GM19025 (cell line): ENCODE results near the gene MEN1.
A peak's percentile ranks its signal among the peaks of the same experiment; 100 is the strongest.

ENCODE experiments used
- ATAC-seq: cut with Tn5 transposase; IDR thresholded peaks from one replicate; pipeline ENCODE4 v1.9.1; 2021; ENCODE audit warnings: mild to moderate bottlenecking, low read depth, moderate library complexity; ENCODE audit not compliant: unreplicated experiment

The MEN1 gene

GRCh38 chr11:64810271-64810890 is at the start of gene MEN1:
TSS of gene MEN1 (minus strand) at chr11:64810551. CDS start at chr11:64810109, 442 bp downstream.
- peak; percentile 64 for ATAC-seq

GRCh38 chr11:64859542-64860414 is 49.4 kb upstream of the MEN1 start:
- peak; percentile 70 for ATAC-seq

DNA sequence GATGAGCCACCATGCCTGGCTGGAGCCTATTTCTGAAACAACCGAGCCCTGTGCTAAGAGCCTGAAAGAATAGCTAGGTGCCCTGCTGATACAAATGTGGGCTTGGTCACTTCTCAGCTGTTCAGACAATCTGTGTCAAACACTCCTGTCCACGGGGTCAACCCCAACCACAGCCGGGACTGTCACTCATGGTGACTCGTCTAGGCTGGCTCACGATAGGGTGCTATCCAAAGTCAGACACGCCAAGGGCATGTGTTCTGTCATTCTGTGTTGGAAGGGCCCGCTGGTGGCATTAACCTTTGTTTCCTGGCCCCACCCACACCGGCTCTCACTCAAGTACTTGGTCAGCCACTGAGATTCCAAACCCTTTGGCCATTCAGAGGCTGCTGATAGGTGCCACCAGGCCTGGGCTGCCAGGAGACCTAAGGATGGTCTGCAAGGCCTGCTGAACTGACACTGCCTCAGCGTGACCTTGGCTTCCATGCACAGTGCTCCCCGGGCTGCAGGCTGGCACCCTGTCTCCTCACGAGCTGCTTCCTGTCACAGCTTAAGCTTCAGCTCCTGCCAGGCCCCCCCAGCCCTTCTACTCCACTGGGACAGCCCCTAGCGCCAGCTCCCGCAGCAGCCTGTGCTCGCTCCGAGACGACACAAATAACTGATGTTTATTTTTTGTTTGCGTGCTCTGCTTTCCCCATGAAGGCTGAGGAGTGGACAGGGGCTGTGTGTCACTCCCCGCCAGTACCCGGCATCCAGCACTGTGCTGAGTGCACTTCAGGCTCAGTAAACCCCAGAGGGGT is 48.3 kb upstream of the MEN1 start:
- no peak for ATAC-seq

GRCh38 chr11:64857485-64857884 is 47.1 kb upstream of the MEN1 start:
- no peak for ATAC-seq

- no peak for ATAC-seq
Measured at GRCh38 chr11:64856382-64857227, 46.3 kb upstream of the MEN1 start.

DNA sequence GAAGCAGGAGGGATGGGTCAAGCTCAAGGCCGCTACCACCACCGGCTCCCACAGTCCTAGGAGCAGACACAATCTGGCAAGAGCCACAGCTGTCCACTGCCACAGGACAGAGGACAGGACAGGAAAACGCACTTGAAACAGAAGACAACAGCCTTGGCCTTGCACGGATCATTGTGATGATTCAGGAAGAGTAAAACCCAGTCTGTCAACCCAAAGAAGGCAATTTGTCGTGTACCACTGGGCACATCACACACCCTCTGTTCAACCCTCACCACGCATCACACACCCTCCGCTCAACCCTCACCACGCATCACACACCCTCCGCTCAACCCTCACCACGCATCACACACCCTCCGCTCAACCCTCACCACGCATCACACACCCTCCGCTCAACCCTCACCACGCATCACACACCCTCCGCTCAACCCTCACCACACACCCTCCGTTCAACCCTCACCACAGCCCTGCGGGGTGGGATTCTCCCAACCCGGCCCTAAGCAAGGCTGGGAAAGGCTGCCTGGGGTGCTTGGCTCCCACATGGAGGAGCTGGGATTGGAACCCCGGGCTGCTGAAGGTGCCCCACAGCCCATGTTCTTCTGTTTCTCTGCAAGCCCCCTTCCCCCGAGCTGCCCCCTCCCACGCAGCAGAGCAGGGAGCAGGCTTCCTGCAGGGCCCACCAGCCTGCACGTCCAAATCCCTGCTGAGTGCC is 45.4 kb upstream of the MEN1 start:
- ATAC-seq: no peak

DNA sequence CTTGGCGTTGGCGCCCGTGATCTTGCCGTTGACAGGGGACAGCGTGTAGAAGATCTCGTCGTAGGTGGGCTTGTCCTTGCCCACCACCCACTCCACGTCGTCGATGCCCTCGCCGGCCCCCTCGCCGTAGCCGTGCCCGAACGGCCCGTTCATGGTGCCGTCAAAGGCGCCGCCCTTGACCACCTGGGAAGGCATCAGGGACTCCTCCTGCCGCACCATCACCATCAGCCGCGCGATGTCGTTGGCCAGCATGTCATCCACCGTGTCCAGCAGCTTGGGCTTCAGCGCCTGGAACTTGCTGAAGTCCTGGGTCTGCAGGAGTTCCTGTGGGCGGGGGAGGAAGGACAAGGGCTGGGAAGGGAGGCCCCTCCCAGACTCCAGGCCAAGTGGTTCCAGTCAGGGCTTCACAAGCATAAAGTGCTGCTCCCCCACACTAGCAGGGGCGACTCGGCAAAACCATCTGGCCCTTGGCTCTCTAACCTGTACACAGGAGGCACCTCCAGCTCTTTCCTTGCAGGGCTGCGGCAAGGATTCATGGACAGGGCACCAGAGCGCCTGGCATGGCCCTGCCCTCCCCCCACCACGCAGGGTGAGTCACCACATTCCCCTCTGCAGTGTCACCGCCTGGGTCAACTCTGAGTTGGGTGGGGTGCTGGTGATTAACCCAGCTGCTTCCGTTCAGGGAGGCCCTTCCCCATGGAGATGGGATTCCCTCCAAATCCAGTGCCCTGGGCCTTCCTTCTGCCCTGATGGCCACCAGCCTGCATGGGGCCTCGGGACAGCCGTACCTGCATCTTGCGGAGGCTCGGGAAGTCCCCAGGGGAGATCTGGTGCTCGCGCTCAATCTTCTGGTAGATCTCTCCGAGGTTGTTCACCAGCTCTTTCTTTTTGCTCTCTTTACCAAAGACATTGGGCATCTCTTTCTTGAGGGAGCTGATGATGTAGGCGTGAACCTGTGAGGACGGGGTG is 44.5 kb upstream of the MEN1 start:
- ATAC-seq: no peak

GRCh38 chr11:64854157-64854533 is 43.8 kb upstream of the MEN1 start:
- ATAC-seq: no peak

DNA sequence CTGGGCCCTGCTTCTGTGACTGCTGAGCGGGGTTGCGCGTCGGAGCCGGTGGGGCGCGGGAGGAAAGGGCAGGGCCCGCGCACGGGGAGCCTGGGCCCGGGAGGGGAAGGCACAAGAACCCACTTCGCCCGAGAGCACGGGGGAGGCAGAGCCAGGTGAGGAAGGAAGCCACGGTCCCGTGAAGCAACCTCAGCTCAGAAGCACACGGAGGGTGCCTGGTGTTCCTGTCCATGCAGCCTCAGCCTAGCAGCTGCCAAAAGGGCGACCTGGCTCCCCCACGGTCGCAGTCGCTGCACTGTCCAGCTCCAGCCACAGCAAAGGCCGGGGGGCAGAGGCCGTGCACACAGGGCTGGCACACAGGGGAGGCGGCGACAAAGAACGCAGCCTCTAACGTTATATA is 43.4 kb upstream of the MEN1 start:
- no peak for ATAC-seq

GRCh38 chr11:64852804-64853509 is 42.6 kb upstream of the MEN1 start:
- ATAC-seq: no peak

- ATAC-seq: no peak
Measured at GRCh38 chr11:64851831-64852351, 41.5 kb upstream of the MEN1 start.

DNA sequence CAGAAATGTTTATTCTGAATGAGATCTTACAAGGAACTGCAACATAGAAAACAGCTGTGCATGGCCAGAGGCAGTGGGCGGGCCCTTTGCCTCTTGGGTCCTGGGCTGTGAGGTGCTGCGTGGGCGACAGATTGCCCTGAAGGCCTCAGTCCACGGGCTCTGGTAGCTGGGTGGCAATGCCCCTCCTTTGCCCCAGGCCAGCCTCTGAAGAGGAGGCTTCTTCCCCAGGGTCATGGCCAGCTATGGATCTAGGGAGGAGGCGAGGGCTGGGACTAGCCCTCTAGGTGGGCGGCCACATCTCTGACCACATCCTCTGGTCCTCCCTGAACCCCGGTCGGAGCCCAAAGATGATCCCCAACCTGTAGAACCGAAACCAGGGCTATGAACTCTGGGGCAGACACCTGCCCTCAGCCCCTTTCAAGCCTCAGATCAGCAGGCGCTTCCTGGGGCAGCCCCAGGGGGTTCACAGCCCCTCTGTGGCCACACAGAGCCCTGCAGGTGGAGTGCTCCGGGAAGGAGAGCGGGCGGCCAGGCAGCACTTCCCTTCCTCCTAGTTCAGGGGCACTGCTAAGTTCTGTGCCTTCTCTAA is 40.7 kb upstream of the MEN1 start:
- ATAC-seq: peak; percentile 67

- no peak for ATAC-seq
Measured at GRCh38 chr11:64849598-64850356, 39.4 kb upstream of the MEN1 start.

GRCh38 chr11:64848826-64849597 is 38.7 kb upstream of the MEN1 start:
- no peak for ATAC-seq

DNA sequence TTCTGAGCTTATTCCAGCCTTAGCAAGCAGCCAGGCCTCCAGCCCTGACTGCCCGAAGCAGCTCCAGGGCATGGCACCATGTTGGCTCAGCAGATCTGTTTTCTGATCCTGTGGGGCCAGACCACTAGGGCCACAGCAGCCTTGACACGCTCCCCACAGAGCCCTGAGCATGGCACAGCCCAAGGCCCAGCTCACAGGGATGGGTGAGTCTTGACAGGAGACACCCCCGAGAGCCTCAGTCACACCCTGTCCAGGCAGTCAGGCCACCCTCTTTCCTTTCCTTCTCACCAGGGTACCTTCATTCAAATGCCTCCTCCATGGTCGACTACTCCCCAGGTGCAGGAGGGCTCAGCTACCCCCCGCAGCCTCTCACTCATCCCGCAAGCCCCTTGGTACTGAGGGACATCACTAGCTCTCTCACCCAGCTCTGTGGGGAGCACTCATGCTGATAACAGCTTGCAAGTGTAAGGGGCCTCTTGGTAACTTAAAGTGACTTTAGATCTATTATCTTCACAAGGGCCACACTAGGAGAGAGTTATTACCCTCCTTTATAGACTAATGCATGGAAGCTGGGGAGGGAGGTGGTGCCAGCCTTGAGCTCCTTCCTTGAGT is 38.0 kb upstream of the MEN1 start:
- ATAC-seq: no peak
